Stimulated activated naive CD4-positive, alpha-beta T cell treated with Interleukin-2 at 50 U/mL for 16 hours (primary cell): ENCODE results near the gene SMIM27.

Experiments used
- DNase-seq: peaks from one replicate; lab custom pipeline; 2025; lab: John Stamatoyannopoulos, UW

SMIM27 gene

DNA sequence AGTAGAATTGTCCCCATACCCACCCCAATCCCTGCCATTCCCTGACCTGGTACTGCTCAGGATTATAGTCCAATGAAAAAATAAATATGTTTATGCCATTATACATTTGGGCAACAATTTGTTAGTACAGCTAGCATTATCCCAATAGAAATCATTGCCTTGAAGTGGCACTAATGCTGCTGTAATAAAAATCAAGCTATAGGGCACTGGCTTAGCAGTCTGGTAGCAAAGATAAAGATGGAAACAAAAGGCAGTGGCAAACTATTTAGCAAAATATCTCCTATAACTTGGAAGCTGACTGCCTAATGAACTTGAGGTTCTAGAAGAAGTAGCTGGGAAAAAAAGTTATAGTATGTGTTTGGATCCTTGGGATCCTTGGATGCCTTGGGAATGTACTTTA is 2.5 kb downstream of the SMIM27 start:
- no peak for DNase-seq

DNA sequence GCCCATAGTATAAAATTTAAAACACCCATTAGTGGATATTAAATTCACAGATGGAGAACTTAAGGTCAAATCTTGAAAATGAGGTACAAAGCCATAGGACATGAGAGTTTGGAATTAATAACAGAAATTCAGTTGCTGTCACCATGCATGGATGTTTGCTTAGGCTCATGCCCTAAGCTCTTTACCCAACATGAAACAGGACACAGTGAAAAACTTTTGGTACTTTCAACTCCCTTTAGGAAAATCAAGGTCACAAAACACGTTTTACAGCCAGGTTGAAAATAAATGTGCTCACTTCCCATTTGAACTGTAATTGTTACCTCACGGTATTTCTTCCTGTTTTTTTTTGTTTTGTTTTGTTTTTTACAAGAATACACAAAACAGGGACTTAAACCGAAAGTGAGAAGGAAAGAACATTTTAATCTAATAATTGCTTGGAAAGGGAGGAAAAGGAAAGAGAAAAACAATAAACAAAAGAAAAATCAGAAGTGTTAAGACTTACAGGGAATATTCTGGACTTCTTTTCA is 6.3 kb downstream of the SMIM27 start:
- no peak for DNase-seq

DNA sequence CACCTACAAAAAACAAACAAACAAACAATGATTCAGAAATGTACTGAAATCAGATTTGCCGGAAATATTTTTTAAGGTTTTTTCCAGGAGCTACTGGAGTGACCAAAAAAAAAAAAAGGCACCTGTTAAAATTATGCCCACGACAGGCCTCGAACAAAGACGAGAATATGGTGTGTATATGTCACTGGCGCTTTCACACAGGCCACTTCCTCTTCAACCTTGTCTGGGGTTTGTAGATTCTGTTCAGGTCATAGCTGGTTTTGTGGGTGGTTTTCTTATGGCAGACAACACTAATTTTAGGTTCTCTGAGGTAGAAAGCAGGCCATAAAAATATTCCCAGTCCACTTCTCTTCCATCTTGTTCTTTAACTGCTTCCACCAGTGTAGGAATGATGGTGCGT is 13.8 kb downstream of the SMIM27 start:
- no peak for DNase-seq

DNA sequence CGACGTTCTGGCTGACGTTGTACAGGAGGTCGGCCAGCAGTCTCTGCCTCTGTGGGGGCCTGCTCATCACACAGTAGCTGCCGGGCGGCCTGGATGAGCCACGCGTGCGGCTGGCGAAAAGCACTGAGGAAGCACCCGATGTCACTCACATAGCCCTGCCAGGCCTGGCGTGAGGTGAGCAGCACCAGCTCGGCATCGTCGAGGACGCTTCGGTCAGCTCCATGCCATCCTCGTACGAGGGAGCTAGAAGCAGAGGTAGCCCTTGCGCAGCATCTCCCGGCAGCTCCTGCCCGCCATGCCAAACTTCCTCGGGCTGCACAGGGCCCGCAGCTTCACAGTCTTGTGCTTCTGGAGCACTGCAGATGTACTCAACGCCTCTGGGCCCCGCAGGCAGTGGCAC is 14.6 kb downstream of the SMIM27 start:
- DNase-seq, result no peak

DNA sequence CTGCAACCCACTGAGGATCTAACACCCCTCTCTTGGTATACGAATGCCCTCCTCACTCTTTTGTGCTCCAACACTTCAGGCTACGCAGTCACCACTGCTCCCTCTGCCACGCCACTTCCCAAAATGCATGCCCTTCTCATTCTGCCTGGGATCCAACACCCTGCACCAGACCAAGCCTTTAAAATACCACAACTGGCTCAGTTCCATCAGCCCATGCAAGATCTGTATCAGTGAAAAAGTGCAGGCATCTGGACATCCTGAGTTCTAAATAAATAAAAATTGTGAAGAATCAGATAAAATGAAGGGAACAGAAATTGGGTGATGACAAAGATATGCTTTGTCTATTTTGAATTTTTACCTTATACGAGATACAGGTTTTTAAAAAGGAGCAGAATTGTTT is 18.1 kb downstream of the SMIM27 start:
- DNase-seq, result no peak

DNA sequence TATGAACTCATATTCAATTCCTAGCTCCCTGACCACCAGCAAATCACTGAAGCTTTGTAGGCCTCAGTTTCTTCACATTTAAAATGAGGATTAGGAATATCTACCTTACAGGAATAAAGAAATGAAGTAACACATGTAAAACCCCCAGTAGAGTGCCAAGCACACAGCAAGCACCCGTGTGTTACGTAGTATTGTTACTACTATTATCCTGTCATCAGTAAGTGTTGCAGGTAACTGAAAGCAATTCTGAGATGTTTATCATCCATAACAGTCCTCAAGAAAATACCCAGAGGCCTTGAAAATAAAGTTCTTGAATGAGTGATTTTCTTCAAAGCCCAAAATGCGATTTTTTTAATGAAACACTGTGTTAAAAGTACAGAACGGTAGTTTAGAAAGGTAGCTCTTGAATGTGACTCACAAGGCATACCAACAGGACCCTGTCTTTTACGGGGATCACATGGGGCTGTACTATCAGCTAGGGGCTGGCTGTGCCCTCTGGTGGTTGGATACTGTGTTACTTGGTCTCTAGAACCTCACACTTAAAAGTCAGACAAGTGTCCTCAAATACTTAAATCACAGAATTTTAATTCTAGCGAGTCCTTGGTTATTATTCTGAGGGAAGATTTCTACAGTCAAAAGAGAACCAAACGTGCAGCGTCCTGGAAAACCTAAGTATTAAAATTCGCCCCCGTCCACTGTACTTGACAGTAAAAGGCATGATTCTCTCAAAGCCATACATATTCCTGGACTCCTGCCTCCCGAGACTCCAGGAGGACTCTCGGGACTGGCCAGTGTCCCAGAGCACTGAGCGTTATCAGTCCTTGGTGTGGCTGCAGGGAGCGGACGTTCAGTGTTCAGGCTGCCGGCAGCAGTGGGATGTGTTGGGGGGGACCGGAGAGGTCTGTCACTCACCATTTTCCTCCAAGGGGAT is 20.1 kb downstream of the SMIM27 start:
- DNase-seq, result peak; percentile 73

DNA sequence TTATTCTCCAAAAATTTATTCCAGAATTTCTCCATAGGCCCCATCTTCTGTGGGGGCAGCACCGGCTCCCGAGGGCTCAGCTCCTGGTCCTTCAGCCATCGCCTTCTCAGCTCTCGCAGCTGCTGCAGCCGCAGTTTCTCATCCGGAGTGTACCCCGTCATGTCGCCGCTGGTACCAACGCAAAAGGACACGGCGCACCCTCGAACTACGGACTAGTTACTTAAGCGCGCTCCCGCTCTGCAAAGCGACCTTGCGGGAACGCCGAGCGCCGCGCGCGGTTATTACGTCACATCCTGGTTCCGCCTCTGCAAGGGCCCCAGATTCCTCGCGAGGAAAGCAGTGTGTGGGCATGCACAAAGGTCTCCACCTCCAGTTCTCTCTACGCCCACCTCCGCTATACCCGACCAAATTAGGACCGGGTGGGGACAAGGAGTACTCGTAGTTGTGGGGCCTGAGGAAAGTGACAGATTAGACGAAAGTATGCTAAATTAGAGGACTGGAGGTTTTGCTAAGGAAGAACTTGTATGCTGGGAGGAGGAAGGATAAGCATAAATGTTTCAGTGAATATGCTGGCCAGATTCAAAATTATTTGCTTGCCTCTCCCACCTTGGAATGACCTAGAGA is 20.9 kb downstream of the SMIM27 start, which contains the start of gene NDUFB6:
TSS of gene NDUFB6 (minus strand) at position 260 of the 624 bp plus-strand sequence. CDS start at position 161, 99 bp downstream.
- peak; percentile 91 for DNase-seq

DNA sequence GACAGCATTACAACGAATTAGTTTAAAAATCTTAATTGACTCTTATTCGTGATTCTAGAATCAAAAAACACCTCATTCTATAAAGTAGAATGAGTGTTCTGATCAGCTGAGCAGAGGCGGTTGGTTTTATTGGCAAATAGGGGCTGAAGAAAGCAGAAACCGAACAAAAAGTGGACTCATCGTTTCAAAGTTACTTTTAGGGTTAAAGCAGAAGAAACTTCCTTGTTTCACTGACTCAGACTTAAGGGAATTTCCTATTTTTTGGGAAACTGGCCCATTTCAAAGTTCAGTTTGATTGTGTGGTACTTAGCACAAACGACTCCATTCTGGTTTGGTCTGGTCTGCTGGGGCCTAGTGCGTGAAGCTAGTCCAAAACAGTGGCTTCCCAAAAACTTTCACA is 21.7 kb downstream of the SMIM27 start:
- DNase-seq, result no peak

DNA sequence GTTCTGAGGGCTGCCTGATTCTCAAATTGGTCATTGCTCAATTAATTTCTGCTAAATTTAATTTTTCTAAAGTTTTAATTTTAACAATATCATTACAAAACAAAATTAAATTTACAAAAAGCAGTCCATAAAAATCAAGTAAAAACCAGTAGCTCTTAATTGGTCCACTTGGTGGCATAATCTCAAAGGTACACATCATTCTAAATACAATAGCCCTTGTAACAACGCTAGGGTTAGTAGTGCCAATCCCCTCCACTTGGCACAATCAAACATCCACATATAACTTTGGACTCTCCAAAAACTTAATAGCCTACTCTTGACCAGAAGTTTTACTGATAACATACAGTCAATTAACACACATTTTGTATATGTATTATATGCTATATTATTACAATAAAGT is 22.7 kb downstream of the SMIM27 start:
- no peak for DNase-seq

DNA sequence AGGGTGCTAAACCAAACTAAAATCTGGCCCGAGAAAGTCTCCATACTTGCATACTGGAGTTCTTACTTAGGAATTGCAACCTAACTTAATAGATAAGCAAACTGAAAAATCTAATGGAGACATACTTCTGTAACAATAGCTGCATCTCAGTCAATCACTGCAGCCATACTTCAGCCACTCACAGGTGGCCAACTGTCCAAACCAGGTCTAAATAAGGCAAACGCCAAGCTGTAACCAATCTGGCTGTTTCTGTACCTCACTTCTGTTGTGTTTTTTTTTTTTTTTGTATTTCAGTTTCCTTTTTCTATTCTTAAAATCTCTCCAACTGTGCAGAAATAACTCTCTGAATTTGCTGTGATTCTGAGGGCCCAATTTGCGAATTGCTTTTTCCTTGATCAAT is 25.2 kb downstream of the SMIM27 start:
- no peak for DNase-seq

DNA sequence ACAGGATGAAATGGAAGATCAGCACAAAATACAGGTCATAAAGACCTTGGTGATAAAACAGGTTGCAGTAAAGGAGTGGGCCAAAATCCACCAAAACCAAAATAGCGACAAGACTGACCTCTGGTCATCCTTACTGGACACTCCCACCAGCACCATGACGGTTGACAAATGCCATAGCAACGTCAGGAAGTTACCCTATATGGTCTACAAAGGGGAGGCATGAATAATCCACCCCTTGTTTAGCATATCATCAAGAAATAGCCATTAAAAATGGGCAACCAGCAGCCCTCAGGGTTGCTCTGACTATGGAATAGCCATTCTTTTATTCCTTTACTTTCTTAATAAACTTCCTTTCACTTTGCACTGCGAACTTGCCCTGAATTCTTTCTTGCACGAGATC is 26.8 kb downstream of the SMIM27 start:
- no peak for DNase-seq

DNA sequence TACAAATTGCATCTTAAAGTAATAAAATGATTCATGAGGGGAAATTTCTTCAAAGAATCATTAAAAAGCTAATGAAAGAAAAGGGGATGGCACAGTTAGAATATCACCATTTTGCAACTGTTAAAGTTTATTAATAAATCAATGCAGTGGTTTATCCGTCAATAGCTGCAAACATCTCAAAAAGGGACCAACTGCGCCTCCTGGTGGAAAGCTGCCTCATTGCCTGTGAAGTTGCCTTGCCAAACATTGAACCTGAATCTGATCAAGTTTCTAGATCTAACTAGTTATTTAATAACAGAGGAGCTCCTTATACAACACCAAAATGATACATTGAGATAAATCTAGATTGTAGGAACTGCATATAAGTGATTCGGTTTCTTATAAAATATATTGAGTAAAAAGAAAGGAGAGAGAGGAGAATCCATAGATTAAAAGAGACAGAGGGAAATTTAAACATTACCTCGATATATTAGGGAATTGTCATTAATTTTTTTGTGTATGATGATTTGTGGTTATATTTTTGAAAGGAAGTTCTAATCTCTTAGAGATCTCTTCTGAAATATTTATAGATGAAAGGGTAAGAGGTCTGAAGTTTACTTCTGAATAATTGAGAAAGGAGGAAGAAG is 27.7 kb downstream of the SMIM27 start:
- peak; percentile 68 for DNase-seq

DNA sequence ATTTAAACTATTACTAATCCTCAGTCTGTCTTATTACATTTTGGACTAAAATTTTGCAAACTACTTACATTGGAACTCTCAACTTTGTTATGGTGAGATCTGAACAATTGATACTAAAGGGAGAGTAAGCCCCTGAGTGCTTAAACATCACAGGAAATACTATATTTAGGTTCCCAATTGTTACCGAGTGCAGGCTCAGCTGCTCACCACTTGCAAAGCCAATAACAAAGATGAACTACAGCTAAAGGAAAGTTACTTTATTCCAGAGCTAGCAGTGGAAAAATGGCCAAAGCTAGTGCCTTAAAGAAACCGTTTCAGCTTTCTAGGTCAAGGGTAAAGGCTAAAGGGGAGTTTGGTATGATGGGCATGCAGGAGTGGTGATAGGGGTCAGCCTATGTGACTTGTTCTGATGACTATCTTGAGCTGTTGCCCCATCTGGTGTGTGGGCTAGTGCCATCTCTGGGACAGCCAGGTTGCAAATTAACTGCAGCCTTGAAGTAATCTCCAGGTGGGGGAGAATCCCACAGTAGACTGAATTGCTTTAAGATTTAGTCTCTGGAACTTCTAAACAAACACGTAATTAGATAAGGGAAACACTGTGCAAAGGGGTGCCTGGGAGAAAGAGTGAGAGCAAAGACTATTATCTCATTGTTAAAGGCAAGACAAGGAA is 28.6 kb downstream of the SMIM27 start:
- no peak for DNase-seq

DNA sequence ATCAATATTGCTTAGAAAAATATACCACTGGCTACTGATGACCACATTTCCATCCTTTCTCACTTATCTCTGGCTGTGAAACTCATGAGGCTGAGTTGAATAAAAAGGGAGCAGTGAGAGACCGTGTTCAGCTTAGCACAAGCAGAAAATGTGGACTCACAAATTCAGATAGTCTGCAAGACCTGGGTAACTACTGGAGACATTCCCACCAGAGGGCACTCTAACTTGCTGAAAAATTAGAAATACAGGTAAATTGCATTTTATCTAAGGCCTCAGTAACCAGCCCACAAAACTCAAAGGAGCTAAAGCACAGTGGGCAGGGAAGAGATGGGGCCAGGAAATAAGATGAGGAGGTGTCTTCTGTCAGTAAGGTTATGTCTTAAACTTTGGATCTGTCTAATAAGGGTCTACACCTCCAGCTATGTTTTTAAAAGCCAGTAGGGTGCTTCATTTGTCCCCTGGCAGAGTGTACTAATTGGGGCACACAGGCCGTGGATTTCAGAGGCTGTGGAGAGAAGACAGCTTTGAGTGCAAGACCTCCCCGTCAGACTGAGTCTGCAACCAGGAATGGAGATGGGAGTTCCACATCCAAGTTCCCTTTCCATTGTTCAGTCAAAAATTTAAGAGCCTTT is 29.5 kb downstream of the SMIM27 start:
- DNase-seq, result no peak

DNA sequence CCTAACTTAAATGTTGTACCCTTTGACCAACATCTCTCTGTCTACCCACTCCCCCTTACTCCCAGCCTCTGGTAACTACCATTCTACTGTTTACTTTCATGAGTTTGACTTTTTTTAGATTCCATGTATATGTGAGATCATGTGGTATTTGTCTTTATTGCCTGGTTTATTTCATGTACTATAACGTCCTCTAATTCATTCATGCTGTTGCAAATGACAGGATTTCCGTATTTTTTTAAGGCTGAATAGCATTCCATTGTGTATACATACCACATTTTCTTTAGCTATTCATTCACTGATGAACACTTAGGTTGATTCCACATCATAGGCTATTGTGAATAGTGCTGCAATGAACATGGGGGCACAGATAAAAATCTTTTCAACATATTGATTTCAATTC is 32.7 kb downstream of the SMIM27 start:
- DNase-seq, result no peak

DNA sequence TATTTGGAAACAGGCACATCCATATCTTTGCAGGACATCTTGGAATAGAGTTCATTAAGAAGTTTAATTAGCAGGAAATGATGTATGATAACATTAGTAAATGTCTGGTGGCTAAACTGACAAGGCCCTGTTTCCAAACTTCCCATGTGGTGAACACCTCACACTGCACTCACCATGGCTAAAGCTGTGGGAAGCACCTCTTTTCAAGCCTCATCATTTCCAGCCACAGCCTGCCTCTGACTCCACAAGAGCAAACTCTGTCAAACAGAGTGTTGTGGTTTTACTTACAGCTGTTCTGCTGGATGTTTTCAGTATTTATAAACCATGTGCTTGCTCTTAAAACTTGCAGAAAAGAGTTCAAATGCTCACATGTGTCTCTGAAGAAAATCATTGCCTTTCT is 35.8 kb downstream of the SMIM27 start:
- no peak for DNase-seq

DNA sequence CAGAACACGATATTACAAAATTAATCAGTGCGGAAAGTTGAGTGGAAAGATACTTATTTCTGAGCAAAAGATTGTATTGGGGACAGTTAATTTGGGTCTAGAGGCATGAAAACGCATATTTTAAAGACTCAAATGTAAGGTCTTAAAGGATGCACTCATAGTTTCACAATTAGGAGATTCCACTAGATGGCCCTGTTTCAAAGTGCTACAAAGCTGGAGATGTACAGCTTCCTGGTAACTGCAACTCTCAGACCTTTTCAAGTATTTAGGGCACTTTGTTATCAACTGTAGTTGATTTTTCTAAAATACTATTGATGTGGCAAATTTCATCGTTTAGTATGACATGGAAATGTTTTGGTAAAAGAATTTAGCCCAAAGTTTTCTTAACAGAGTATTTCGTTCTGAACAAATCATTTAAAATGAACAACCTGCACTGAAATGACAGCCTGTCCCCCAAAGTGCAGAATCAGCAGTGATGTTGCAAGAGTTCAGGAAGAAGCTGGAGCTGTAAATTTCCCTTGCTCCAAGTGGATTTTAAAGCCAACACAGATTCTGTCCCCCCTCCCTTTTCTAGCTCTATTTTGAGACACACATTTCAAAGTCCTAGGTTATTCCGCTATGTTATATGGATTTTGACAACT is 37.1 kb downstream of the SMIM27 start:
- DNase-seq, result no peak

DNA sequence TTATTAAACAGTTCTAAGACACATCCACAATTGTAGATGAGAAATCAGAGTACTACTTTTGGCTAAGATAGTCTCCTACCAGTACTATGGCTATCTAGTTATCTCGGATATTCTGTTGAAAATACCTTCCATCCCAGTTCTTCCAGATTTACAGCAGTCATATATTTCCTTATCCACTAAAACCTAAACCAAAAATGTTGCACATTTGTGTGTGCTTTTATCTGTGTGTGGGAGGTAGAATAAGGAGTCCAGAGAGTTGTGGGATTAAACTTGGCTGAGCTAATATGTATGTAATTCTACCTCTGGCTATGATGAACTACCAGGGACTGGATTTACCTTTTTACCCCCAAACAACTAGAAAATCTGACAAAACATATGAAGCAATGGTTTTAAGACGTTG is 38.3 kb downstream of the SMIM27 start:
- DNase-seq, result no peak

DNA sequence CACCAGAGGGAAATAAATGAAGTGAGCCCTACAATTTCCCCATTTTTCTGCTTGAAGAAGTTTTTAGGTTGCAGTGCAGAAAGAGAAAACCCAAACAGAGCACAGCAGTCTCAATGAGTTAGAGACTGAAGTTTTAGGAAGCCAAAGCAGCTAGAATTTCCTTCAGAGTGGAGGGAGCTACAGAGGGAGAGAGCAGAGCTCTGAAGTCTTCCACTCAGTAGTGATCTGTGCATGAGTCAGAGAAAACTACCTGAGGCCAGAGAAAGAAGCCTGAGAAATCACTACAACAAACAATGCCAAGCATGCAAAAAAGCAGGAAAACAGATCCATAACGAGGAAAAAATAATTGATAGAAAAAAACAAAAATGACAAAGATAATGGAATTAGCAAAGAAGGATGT is 38.8 kb downstream of the SMIM27 start:
- DNase-seq, result no peak

DNA sequence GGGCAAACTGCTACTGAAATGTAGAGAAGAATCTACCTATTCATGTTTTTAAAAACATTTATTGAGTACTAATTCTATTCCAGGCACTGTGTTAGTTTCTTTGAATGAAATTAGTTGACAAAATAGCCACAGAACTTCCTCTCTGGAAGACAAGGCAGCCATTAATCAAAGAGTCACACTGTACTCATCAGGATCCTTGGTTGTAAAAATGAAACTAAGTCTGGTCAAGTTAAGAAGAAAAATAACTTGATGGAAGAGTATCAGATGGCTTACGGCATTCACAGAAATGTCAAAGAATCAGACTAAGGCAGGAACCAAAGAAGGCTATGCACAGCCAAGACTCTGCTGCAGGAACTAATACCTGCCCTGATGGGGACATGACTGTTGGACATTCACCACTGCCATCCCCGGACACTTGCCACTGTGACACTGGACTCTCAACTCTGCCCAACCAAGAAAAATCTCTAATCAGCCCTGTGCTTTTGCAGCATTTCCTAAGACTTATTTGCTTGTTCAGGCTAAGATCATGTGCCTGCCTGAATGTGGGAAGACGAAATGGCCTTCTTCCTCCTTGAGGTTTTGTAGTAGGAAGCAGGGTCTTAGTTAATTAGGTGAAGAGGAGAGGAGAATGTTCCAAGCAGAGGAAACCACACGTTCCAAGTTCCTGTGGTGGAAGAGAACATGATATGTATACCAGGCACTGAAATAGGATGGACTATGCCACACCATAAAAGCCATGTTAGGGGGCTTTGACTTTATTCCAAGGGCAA is 44.2 kb downstream of the SMIM27 start:
- DNase-seq, result no peak
